ENCODE data around the gene SIX4. TPM values are rescaled to one million over a fixed set of nuclear protein-coding genes. Genes with fewer than 3 reads are reported as not detected.
A peak's percentile ranks its signal among the peaks of the same experiment; 100 is the strongest.

The SIX4 gene
- total and polyA plus RNA-seq, 10 of the 15 experiments (the other 5 are each of a cell fraction or from before 2014, with no cell fraction given) = 0.04 to 0.26 (median 0.06) TPM; not detected in 5

DNA sequence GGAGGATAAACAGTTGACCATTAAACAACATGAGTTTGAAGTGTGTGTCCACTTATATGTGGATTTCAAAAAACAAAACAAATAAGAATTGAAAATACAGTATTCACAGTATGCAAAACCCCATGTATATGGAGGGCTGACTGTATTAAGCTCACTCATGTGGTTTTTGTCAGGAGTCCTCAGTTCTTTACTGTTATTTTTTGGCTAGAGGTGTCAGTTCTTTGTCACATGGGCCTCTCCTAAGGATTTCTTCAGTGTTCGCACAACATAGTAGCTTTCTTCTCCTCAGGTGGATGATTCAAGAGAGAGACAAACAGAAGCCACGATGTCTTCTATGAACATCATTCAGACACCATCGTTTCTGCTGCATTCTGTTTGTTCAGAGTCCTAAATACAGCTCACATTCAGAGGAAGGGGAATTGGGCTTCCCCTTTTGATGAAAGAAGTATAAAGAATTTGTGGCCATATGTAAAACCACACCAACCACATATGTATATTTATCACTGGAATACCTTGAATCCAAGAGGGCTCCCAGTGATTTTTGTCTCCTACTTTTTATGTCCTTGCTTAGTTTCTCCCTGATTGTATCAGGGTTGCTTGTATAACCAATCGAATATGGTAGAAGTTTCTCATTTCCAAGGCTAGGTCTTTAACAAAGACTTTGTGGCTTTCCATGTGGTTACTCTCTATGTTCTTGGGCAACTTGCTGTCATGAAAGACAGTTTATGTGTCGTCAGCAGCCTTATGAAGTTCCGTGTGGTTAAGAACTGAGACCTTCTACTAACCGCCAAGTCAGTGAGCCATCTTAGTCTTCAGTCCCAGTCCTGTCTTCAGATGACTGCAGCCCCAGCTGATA is 29.3 kb upstream of the SIX4 start (continued):
- TF ChIP-seq NFYA (IDR thresholded peaks at IDR 0.05; ENCODE audit: borderline replicate concordance, low read depth, low read length) (no peak), MXI1 (IDR thresholded peaks at IDR 0.05; ENCODE audit: low read depth, low read length) (no peak), ATF7 (IDR thresholded peaks at IDR 0.05; ENCODE audit: low read depth) (peak; percentile 86), ETV6 (conservative IDR thresholded peaks at IDR 0.05 in 1 of 2, IDR thresholded peaks at IDR 0.05 in 1 of 2; ENCODE audit: borderline replicate concordance in 1 of 2, low read depth in 1 of 2) (peak in 1 of 2 experiments; percentile 54; a peak in 1 of 4 replicates), RBBP5 (conservative IDR thresholded peaks at IDR 0.05) (no peak), IRF5 (IDR thresholded peaks at IDR 0.05; ENCODE audit: borderline replicate concordance) (peak; percentile 81), RFX5 (IDR thresholded peaks at IDR 0.05; ENCODE audit: low read depth, low read length) (no peak), ESRRA (IDR thresholded peaks at IDR 0.05; ENCODE audit: low read length) (no peak), WRNIP1 (IDR thresholded peaks at IDR 0.05; ENCODE audit: borderline replicate concordance, low read depth, low read length) (no peak), IKZF1 (conservative IDR thresholded peaks at IDR 0.05) (peak; percentile 91), BRCA1 (IDR thresholded peaks at IDR 0.05; ENCODE audit: low read depth, low read length) (no peak), SMARCA5 (IDR thresholded peaks at IDR 0.05) (no peak), CUX1 (IDR thresholded peaks at IDR 0.05; ENCODE audit: insufficient replicate concordance, low read depth, low read length) (no peak), FOXK2 (IDR thresholded peaks at IDR 0.05) (no peak), CREB1 (IDR thresholded peaks at IDR 0.05; ENCODE audit: low read depth) (peak; percentile 90), HCFC1 (IDR thresholded peaks at IDR 0.05; ENCODE audit: low read length) (no peak), FOS (IDR thresholded peaks at IDR 0.05; ENCODE audit: borderline replicate concordance, extremely low read depth, insufficient read length) (no peak), EED (IDR thresholded peaks at IDR 0.05; ENCODE audit: low read depth) (peak; percentile 83)
- TF ChIP-seq, protein P1, sequence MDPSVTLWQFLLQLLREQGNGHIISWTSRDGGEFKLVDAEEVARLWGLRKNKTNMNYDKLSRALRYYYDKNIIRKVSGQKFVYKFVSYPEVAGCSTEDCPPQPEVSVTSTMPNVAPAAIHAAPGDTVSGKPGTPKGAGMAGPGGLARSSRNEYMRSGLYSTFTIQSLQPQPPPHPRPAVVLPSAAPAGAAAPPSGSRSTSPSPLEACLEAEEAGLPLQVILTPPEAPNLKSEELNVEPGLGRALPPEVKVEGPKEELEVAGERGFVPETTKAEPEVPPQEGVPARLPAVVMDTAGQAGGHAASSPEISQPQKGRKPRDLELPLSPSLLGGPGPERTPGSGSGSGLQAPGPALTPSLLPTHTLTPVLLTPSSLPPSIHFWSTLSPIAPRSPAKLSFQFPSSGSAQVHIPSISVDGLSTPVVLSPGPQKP (IDR thresholded peaks at IDR 0.05; ENCODE audit: low read depth, low read length) = no peak
- TF ChIP-seq, protein P2, sequence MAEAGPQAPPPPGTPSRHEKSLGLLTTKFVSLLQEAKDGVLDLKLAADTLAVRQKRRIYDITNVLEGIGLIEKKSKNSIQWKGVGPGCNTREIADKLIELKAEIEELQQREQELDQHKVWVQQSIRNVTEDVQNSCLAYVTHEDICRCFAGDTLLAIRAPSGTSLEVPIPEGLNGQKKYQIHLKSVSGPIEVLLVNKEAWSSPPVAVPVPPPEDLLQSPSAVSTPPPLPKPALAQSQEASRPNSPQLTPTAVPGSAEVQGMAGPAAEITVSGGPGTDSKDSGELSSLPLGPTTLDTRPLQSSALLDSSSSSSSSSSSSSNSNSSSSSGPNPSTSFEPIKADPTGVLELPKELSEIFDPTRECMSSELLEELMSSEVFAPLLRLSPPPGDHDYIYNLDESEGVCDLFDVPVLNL (IDR thresholded peaks at IDR 0.05; ENCODE audit: low read depth, low read length) = no peak

All from GM12878 (cell line).